HFF-Myc (cell line): ENCODE data around the gene NLRP1.

Source experiments
- DNase-seq: peaks from one replicate; pipeline ENCODE4 v3.0.0-alpha.2; 2011; ENCODE audit warnings: low read depth; ENCODE audit errors: extremely low read depth
- H3K4me3 ChIP-seq: replicated peaks from 2 replicates; pipeline ENCODE4 v1.5.1; 2011; ENCODE audit warnings: low read depth, mild to moderate bottlenecking, control low read depth, low read length
- CTCF ChIP-seq: IDR thresholded peaks from 2 replicates; pipeline ENCODE4 v1.5.1; 2012; ENCODE audit warnings: mild to moderate bottlenecking, low read depth, low read length, control low read depth; ENCODE audit errors: missing control alignments

The NLRP1 gene

GRCh38 chr17:5584383-5585286 is at the start of gene NLRP1:
TSS of gene NLRP1 (minus strand) at chr17:5584509. CDS start at chr17:5583957, 552 bp downstream.
- no peak for TF ChIP-seq CTCF
- peak within 1 kb of the TSS; percentile 36 for H3K4me3 ChIP-seq
- DNase-seq = peak; percentile 86

- no peak for TF ChIP-seq CTCF
- H3K4me3 ChIP-seq = no peak overlapping the region
- DNase-seq = no peak
These were observed 47.8 kb upstream of the NLRP1 start for GRCh38 chr17:5631958-5632590.

- no peak overlapping the region for H3K4me3 ChIP-seq
- no peak for DNase-seq
- TF ChIP-seq CTCF = no peak
These were observed 46.1 kb upstream of the NLRP1 start for GRCh38 chr17:5630434-5630833.

- DNase-seq = no peak
- H3K4me3 ChIP-seq = no peak overlapping the region
- TF ChIP-seq CTCF = no peak
These were observed 44.8 kb upstream of the NLRP1 start for GRCh38 chr17:5629128-5629527.

- TF ChIP-seq CTCF = no peak
- DNase-seq = no peak
- H3K4me3 ChIP-seq = no peak overlapping the region
These were observed 44.0 kb upstream of the NLRP1 start for GRCh38 chr17:5628262-5628661.

- no peak overlapping the region for H3K4me3 ChIP-seq
- TF ChIP-seq CTCF = no peak
- no peak for DNase-seq
These were observed 39.9 kb upstream of the NLRP1 start for GRCh38 chr17:5624211-5624610.
